Fibroblast of lung (primary cell): Measurements from ENCODE around the gene ZNF532.
"Not testable (repeated sequence)": the region's sequence is repeated elsewhere in the genome, so short reads cannot be mapped to it uniquely, and the experiment has no call there.

ENCODE experiments used
- EZH2 ChIP-seq: IDR thresholded peaks from 2 replicates; pipeline ENCODE4 v1.5.1; 2012; ENCODE audit warnings: low read length, control low read depth, mild to moderate bottlenecking; ENCODE audit errors: missing control alignments
- TF ChIP-seq, protein P1 (sequence below), 2 donors: IDR thresholded peaks in 1 of 2; conservative IDR thresholded peaks in 1 of 2; 1 replicate in 1 of 2; 2 replicates in 1 of 2; pipeline ENCODE4 v1.5.1; 2011 to 2012; ENCODE audit warnings: low read length in 2 of 2, control low read depth in 1 of 2, inconsistent platforms in 1 of 2, low read depth in 1 of 2, mild to moderate bottlenecking in 1 of 2

- TF ChIP-seq, protein P1, sequence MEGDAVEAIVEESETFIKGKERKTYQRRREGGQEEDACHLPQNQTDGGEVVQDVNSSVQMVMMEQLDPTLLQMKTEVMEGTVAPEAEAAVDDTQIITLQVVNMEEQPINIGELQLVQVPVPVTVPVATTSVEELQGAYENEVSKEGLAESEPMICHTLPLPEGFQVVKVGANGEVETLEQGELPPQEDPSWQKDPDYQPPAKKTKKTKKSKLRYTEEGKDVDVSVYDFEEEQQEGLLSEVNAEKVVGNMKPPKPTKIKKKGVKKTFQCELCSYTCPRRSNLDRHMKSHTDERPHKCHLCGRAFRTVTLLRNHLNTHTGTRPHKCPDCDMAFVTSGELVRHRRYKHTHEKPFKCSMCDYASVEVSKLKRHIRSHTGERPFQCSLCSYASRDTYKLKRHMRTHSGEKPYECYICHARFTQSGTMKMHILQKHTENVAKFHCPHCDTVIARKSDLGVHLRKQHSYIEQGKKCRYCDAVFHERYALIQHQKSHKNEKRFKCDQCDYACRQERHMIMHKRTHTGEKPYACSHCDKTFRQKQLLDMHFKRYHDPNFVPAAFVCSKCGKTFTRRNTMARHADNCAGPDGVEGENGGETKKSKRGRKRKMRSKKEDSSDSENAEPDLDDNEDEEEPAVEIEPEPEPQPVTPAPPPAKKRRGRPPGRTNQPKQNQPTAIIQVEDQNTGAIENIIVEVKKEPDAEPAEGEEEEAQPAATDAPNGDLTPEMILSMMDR (conservative IDR thresholded peaks at IDR 0.05 in 1 of 2, IDR thresholded peaks at IDR 0.05 in 1 of 2; ENCODE audit: low read depth in 1 of 2, low read length in 2 of 2) = not testable (repeated sequence)
- TF ChIP-seq EZH2 = not testable (repeated sequence)
These were observed 55.3 kb downstream of the ZNF532 start for GRCh38 chr18:58919934-58920333.
